ENCODE results near the gene TMEM135.

The TMEM135 gene

DNA sequence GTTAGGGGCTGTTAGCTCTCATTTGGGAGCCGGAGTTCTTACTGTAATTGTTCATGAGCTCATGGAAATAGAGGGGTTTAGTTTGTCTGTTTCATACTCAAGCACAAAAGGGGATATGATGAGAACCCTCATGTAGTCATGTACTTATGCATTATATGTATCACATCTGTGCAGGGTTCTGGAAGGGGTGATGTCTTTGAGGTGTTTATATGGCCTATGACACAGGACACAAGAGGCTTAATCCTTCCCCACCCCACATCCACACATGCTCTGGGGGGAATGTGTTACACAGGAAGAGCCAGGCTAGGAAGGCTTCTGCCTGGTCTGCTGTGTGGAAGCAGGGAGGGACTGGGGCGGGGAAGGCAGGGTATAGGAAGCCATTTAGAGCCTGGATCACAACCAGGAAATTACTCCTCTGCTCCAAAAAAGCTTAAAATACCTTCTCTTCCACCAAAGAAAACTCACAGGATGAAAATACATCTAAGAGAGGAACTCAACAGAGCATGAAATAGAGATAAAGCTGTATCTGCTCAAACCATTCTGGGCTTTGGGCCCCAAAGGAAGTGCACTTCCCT lies 316.1 kb downstream of the TMEM135 start:
- DNase-seq (ENCODE audit: low spot score): no peak

DNA sequence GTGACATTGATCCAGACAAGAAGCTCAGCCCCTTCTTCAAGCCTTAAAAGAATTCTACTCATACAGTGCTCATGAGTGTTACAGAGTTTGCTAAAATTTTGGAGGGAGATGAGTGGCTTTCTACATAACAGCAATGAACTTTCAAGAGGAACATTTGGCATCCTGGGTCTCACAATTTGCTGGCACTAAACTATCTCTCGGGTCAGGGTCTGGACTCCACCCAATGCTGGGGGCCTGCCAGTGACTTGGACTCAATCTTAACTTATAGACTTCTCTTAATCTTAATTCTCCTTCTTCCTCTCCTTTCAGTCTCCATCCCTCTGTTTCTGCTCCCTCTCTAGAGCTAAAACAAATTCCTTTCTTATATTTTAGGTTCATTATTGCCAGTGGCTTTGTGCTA lies 317.9 kb downstream of the TMEM135 start:
- no peak for DNase-seq (ENCODE audit: low spot score)

GRCh38 chr11:87356428-87356827 lies 318.7 kb downstream of the TMEM135 start:
- no peak for DNase-seq (ENCODE audit: low spot score)

DNA sequence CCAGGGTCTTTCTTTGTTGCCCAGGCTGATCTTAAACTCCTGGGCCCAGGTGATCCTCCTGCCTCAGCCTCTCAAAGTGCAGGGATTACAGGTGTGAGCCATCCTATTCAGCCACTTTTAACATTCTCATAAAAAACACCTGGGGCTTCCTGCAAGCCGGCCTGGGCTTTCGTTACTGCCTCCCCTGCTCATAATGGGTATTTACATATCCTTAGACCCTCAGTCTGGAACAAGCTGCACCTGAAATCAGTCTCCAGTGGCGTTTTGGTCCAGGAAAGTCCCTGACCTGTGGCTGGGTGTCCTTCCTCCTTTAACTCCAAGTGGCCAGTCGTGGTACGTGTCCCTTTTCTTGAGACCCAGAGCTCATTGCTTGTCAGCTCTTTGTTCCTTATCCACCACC lies 320.7 kb downstream of the TMEM135 start:
- no peak for DNase-seq (ENCODE audit: low spot score)

DNA sequence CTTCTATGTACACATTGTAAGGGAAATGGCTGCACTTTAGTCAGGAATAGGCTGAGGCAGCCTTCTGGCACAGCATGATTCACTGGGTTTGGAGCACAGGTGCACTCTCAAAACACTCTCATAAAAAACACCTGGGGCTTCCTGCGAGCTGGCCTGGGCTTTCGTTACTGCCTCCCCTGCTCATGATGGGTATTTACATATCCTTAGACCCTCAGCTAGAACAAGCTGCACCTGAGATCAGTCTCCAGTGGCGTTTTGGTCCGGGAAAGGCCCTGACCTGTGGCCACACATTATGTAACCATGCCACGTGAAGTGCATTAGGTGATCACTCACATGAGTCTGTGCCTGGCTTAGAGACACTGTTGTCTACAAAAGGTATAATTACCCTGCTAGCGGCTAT lies 321.7 kb downstream of the TMEM135 start:
- no peak for DNase-seq (ENCODE audit: low spot score)

DNA sequence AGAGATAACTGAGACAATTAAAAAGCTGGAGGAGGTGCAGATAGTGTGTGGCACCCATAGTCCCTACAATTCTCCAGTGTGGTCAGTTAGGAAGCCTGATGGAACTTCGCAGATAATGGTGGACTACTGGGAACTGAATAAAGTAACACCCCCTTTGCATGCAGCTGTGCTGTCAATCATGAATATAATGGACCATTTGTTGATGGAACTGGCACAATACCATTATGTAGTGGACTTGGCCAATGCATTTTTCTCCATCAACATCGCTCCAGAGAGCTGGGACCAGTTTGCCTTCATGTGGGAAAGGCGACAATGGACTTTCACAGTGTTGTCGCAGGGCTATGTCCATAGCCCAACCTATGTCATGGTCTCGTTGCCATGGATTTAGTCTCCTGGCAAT lies 324.2 kb downstream of the TMEM135 start:
- DNase-seq (ENCODE audit: low spot score): no peak

DNA sequence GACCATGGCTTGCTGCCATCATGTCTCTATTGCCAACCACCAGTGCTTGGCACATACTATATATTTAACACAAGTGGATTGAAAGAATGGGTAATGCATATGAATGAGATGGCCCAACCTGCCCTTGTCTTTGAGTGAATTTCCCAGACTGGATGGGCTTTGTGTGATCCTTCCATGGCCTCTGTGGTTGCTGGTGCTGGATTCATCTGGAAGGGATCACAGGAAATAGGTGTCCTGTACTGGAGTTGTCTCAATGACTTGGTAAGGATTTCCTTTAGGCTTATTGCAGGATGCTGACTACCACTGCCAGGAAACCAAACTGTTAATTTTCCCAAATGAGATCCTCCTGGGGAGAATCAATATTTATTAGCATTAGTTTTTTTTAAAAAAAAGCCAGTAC lies 328.6 kb downstream of the TMEM135 start:
- DNase-seq (ENCODE audit: low spot score): no peak

DNA sequence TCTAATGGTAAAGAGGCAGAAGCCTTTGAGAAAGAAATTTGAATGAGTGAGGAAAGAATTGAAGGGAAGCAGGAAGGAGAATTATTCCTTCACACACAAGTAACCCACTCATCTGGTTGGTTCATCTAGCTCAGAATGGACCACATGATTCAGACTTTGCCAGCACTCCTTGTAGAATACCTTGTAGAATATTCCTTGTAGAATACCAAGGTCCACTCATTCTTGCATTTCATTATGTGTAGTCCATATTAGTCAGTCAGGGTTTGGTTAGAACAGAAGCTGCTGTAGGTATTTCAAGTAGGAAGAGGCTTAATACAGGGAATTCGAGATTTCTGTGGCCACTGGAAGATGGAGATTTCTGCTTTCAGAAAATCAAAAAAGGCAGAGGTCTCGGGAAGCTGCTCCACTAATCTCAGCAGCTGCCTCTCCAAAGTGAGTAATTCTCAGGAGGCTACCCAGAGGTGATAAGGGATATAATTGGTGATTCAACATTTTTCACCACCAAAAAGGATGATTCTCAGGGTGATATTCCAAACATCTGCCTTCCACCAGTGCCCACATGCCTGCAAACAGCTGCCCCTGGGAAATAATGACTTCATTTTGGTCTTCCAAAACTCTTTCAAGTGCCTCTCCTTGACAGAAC lies 329.1 kb downstream of the TMEM135 start:
- no peak for DNase-seq (ENCODE audit: low spot score)

DNA sequence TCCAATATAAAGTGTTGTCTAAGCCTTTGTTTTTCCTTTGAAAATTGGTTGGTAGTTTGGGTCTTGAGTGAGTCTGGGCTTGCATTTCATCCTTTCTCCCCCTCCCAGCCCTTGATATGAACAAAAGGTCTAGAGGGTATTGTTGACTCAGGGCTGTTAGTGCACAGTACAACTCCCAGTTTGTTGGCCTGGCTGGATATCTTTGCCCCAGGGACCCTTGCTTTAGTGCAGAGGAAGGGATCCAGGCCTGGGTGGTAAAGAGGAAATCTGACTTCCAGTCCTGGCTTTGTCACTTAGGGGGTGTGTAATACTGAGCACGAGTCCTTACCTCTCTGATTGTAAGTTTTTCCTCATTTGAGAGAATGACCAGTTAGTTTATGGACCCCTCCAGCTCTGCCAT lies 330.4 kb downstream of the TMEM135 start:
- DNase-seq (ENCODE audit: low spot score): no peak

- DNase-seq (ENCODE audit: low spot score): no peak
Observed at GRCh38 chr11:87368858-87369480, 331.2 kb downstream of the TMEM135 start.

DNA sequence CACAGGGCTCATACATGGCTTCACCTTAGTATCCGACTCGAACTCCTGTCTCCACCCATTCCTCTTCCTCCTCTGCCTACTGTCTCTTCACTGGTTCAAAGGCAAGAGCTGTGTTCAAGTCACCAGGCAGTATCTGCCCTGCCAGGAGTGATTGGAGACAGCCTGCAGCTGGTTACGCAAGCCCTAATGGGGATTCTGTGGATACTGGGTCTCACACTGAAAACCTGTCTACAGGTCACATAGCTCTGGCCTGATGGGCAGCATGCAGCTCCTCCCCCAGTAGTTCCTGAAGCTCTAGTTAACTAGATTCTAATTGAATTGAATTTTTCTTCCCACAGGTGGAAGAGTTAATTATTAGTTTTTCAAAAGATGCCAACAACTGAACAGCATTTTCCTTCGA lies 332.2 kb downstream of the TMEM135 start:
- no peak for DNase-seq (ENCODE audit: low spot score)

GRCh38 chr11:87372065-87372464 lies 334.3 kb downstream of the TMEM135 start:
- no peak for DNase-seq (ENCODE audit: low spot score)
